Sigmoid colon (tissue), 4 donors: Measurements from ENCODE around the gene TFG.

Experiments
- EP300 ChIP-seq, 4 donors: sonication (generic); formaldehyde crosslinking; IDR thresholded peaks; one replicate each; pipeline ENCODE4 v1.6.1; 2017; ENCODE audit warnings: antibody characterized with exemption in 4 of 4
- POLR2A ChIP-seq, 2 donors: fragments of 450-650 bp; IDR thresholded peaks; one replicate each; pipeline ENCODE4 v1.6.1; 2016; ENCODE audit warnings: antibody characterized with exemption in 2 of 2, mild to moderate bottlenecking in 2 of 2, moderate library complexity in 2 of 2
- POLR2AphosphoS5 ChIP-seq, 4 donors: sonication (generic); formaldehyde crosslinking; IDR thresholded peaks; one replicate each; pipeline ENCODE4 v1.6.1; 2017; ENCODE audit warnings: antibody characterized with exemption in 4 of 4
- TF ChIP-seq, protein P1 (sequence below), 4 experiments: fragments of 450-650 bp in 3 of 4; fragments of 200-600 bp in 1 of 4; IDR thresholded peaks; one replicate each; pipeline ENCODE4 v1.5.1; 2016 to 2019; ENCODE audit warnings: antibody characterized with exemption in 4 of 4, mild to moderate bottlenecking in 3 of 4, moderate library complexity in 2 of 4

DNA sequence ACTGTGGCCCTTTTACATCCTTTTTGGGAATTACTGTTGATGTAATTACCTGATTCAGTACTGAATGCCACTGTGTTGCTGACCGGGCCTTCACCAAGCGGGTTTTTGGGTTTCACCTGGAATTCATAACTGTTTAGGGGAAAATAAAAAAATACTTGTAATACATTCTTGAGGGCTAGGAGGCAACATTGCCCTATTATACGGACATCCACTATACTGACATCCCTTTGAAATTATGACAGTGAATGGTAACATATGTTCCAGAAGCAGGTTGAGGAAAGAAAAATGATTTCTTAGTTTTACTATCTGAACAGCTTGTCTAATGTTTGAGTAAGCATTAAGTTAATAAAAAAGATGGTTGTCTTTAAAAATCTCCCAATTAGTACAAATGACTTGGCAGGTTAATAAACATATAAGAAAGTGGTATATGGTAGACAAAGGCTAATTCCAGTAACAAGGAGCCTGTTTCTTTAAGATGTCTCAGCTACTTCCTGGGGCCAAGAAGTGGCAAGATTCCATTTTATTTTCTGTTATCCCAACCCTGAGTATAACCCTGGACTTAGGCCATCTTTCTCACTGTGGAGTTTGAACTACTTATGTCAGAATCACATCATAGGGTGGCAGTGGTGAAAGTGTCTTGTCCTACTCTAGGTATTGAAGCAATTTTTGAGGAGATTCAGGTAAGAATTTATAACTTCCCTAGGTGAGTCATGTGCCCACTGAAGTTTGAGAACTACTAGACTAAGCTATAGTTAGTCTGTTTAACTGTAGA lies 45.5 kb downstream of the TFG start:
- TF ChIP-seq, protein P1, sequence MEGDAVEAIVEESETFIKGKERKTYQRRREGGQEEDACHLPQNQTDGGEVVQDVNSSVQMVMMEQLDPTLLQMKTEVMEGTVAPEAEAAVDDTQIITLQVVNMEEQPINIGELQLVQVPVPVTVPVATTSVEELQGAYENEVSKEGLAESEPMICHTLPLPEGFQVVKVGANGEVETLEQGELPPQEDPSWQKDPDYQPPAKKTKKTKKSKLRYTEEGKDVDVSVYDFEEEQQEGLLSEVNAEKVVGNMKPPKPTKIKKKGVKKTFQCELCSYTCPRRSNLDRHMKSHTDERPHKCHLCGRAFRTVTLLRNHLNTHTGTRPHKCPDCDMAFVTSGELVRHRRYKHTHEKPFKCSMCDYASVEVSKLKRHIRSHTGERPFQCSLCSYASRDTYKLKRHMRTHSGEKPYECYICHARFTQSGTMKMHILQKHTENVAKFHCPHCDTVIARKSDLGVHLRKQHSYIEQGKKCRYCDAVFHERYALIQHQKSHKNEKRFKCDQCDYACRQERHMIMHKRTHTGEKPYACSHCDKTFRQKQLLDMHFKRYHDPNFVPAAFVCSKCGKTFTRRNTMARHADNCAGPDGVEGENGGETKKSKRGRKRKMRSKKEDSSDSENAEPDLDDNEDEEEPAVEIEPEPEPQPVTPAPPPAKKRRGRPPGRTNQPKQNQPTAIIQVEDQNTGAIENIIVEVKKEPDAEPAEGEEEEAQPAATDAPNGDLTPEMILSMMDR (IDR thresholded peaks at IDR 0.05): no peak
- no peak for TF ChIP-seq POLR2A (IDR thresholded peaks at IDR 0.05)
- no peak for TF ChIP-seq POLR2AphosphoS5 (IDR thresholded peaks at IDR 0.05)
- TF ChIP-seq EP300 (IDR thresholded peaks at IDR 0.05): no peak
